Measurements from ENCODE around the gene VENTX.

DNA sequence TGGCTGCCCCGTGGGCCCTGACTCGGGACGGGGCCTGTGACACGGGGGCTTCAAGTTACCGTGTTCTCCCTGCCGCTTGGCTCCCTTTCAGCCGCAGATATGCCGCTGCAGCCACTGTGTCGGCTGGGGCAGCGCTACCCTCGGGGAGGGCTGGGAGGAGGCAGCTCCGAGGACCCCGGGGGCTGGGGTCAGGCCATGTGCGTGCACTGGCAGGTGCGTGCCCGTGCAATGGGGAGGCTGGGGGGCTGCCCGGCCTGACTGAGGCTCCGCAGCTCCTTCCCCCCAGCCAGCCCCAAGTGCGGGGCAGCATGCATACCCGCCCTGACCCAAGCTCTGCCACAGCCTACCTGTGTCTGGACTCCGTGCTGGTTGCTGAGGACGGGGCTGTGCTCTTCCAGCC is 48.4 kb upstream of the VENTX start:
- TF ChIP-seq CTCF (IDR thresholded peaks at IDR 0.05) (no peak), EP300 (IDR thresholded peaks at IDR 0.05) (no peak)
